Measurements from ENCODE around the gene HOXD3. TPM values are rescaled to one million over a fixed set of nuclear protein-coding genes. Genes with fewer than 3 reads are reported as not detected.
A peak's percentile ranks its signal among the peaks of the same experiment; 100 is the strongest.

The HOXD3 gene
- polyA plus RNA-seq, 3 donors, result not detected

DNA sequence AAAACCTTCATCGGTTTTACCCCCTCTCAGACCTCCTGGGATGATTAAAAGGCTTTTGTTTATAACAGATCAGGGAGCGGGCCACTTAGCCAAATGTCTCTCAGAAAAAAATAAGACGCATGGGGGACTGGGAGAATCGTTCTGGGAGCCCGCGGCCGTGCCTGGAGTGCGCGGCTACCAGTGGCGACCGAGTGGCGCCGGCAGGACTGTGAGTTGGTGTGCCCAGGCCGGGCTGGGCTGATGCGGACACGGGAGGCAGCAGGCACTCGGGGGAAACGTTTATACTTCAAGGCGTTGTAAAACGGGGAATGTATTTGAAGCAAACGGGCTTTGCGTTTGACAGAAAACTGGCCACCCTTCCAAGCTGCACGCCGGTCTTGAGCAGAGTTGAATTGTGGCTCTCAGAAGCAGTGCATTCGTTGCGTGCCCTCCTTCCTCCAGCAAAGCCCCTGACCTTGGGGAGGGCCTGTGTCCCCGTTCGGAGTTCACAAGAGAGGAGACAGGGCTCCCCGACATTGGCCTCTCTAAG is 45.2 kb upstream of the HOXD3 start:
- WGBS (ENCODE audit: insufficient coverage), result 7% methylated on average over 28 of the region's 29 CpGs
- TF ChIP-seq, protein P1, sequence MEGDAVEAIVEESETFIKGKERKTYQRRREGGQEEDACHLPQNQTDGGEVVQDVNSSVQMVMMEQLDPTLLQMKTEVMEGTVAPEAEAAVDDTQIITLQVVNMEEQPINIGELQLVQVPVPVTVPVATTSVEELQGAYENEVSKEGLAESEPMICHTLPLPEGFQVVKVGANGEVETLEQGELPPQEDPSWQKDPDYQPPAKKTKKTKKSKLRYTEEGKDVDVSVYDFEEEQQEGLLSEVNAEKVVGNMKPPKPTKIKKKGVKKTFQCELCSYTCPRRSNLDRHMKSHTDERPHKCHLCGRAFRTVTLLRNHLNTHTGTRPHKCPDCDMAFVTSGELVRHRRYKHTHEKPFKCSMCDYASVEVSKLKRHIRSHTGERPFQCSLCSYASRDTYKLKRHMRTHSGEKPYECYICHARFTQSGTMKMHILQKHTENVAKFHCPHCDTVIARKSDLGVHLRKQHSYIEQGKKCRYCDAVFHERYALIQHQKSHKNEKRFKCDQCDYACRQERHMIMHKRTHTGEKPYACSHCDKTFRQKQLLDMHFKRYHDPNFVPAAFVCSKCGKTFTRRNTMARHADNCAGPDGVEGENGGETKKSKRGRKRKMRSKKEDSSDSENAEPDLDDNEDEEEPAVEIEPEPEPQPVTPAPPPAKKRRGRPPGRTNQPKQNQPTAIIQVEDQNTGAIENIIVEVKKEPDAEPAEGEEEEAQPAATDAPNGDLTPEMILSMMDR (IDR thresholded peaks at IDR 0.05), result no peak
- intact Hi-C loops (cut with micrococcal nuclease), result loop anchor here in 1 of 2 donors (5.0 kb wide), 1 partner anchor 35 kb away; no protein-coding TSS in a partner anchor
- peaks cover 3 to 4% of the 10 kb centered on the region in 2 donors for H3K4me1 ChIP-seq (ENCODE audit: control insufficient read depth in 1 of 2, insufficient read depth in 2 of 2, low read length in 2 of 2)
- H3K9me3 ChIP-seq (replicated peaks in 1 of 2; ENCODE audit: control insufficient read depth in 1 of 2, insufficient read depth in 1 of 2, low read length in 2 of 2), result peaks cover 4 to 63% of the 10 kb centered on the region in 2 donors
- no peak overlapping the region for H3K27ac ChIP-seq (ENCODE audit: low read depth in 1 of 2, low read length in 2 of 2)
- peak overlapping the region in 1 of 2 donors; percentile 77 for H3K4me3 Mint-ChIP-seq
- no peaks in the 10 kb centered on the region for H3K36me3 ChIP-seq (replicated peaks in 1 of 2; ENCODE audit: control insufficient read depth in 1 of 2, insufficient read depth in 2 of 2, low read length in 2 of 2)
- no peaks in the 10 kb centered on the region for H3K79me2 ChIP-seq (ENCODE audit: insufficient read depth, low read length)
- no peak overlapping the region for H3K4me3 ChIP-seq (replicated peaks in 1 of 3; ENCODE audit: low read depth in 2 of 3, low read length in 3 of 3)
- peaks cover 3 to 12% of the 10 kb centered on the region in 2 donors for H3K36me3 Mint-ChIP-seq
- H3K9ac ChIP-seq (ENCODE audit: insufficient read depth, low read length, poor library complexity, severe bottlenecking), result no peak overlapping the region
- no peak for DNase-seq
- H3K27ac Mint-ChIP-seq, result no peak overlapping the region
- H3K27me3 Mint-ChIP-seq (ENCODE audit: low read depth in 3 of 3), result peaks cover 91 to 98% (median 93%) of the 10 kb centered on the region in 3 donors
- peaks cover 14% of the 10 kb centered on the region for H3K4me1 Mint-ChIP-seq
- H3K4me2 ChIP-seq (replicated peaks; ENCODE audit: extremely low read depth, low read length, poor library complexity, severe bottlenecking), result no peak overlapping the region
- H4K20me1 ChIP-seq (ENCODE audit: insufficient read depth, low read length), result no peaks in the 10 kb centered on the region
- H3K27me3 ChIP-seq (ENCODE audit: control insufficient read depth in 2 of 2, insufficient read depth in 2 of 2, low read length in 2 of 2), result peaks cover 85 to 95% of the 10 kb centered on the region in 2 donors
- peaks cover 4 to 55% (median 22%) of the 10 kb centered on the region in 7 donors for H3K9me3 Mint-ChIP-seq
- no peak overlapping the region for H2AFZ ChIP-seq (ENCODE audit: insufficient read depth, low read depth, low read length, poor library complexity, severe bottlenecking)

GRCh38 chr2:176112375-176113302 is 44.5 kb upstream of the HOXD3 start:
- 5% methylated on average over 37 of the region's 40 CpGs for WGBS (ENCODE audit: insufficient coverage)
- intact Hi-C loops (cut with micrococcal nuclease), result loop anchor here in 1 of 2 donors (5.0 kb wide), 1 partner anchor 35 kb away; no protein-coding TSS in a partner anchor
- H3K79me2 ChIP-seq (ENCODE audit: insufficient read depth, low read length), result no peaks in the 10 kb centered on the region
- no peak overlapping the region for H2AFZ ChIP-seq (ENCODE audit: insufficient read depth, low read depth, low read length, poor library complexity, severe bottlenecking)
- Mint-ChIP-seq H3K27me3 (ENCODE audit: low read depth in 3 of 3) (peaks cover 94 to 100% (median 95%) of the 10 kb centered on the region in 3 donors), H3K4me1 (peaks cover 10% of the 10 kb centered on the region), H3K27ac (no peak overlapping the region), H3K9me3 (peaks cover 4 to 56% (median 23%) of the 10 kb centered on the region in 7 donors), H3K36me3 (peaks cover 5 to 11% of the 10 kb centered on the region in 2 donors), H3K4me3 (peak overlapping the region in 1 of 2 donors; percentile 77)
- no peaks in the 10 kb centered on the region for H3K4me1 ChIP-seq (ENCODE audit: control insufficient read depth in 1 of 2, insufficient read depth in 2 of 2, low read length in 2 of 2)
- no peak overlapping the region for H3K4me3 ChIP-seq (replicated peaks in 1 of 3; ENCODE audit: low read depth in 2 of 3, low read length in 3 of 3)
- no peak overlapping the region for H3K27ac ChIP-seq (ENCODE audit: low read depth in 1 of 2, low read length in 2 of 2)
- TF ChIP-seq, protein P1 (IDR thresholded peaks at IDR 0.05), result no peak
- H4K20me1 ChIP-seq (ENCODE audit: insufficient read depth, low read length), result no peaks in the 10 kb centered on the region
- H3K4me2 ChIP-seq (replicated peaks; ENCODE audit: extremely low read depth, low read length, poor library complexity, severe bottlenecking), result no peak overlapping the region
- no peaks in the 10 kb centered on the region for H3K36me3 ChIP-seq (replicated peaks in 1 of 2; ENCODE audit: control insufficient read depth in 1 of 2, insufficient read depth in 2 of 2, low read length in 2 of 2)
- H3K9me3 ChIP-seq (replicated peaks in 1 of 2; ENCODE audit: control insufficient read depth in 1 of 2, insufficient read depth in 1 of 2, low read length in 2 of 2), result peaks cover 10 to 66% of the 10 kb centered on the region in 2 donors
- no peak overlapping the region for H3K9ac ChIP-seq (ENCODE audit: insufficient read depth, low read length, poor library complexity, severe bottlenecking)
- peaks cover 87 to 97% of the 10 kb centered on the region in 2 donors for H3K27me3 ChIP-seq (ENCODE audit: control insufficient read depth in 2 of 2, insufficient read depth in 2 of 2, low read length in 2 of 2)
- no peak for DNase-seq

All from CD14-positive monocyte (primary cell).